ENCODE measurements around the gene SLC23A1. TPM values are rescaled to one million over a fixed set of nuclear protein-coding genes. Genes with fewer than 3 reads are reported as not detected.
"Not testable (repeated sequence)": the region's sequence is repeated elsewhere in the genome, so short reads cannot be mapped to it uniquely, and the experiment has no call there.

The SLC23A1 gene
- total RNA-seq, 1 donor from 2014 or later, result not detected

DNA sequence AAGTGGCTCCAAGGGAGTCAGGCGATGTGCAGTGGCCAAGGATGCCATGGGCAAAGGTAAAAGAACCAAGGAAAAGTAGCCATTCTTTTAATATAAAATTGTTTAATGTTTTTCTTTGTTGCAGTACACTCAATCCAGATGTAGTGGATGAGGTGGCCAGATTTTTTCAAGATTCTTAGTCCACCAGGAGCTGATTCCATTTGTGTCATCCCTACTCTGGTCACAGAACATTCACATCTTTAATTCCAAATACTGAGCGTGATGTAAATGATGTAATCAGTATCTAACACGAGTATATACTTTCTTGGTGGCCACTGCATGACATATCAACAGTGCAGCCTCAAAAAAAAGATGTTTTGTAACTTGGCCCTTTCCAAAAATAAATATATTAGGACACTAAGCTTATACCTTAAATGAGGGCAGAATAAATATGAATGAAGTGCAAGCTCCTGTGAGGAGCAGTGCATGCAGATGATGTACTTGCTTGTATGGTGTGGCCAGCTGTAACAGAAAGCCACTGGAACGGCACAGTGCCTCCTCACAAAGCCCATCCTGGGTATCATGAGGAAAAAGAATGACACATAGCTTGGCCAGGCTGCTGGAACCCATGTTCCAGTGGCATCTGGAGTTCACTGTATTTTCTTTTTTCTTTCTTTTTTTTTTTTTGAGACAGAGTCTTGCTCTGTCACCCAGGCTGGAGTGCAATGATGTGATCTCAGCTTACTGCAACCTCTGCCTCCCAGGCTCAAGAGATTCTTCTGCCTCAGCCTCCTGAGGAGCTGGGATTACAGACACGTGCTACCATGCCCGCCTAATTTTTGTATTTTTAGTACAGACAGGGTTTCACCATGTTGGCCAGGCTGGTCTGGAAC is 27.3 kb upstream of the SLC23A1 start:
- intact Hi-C loops (cut with DNase I), result no loop called here
- DNase-seq (ENCODE audit: low spot score), result no peak

DNA sequence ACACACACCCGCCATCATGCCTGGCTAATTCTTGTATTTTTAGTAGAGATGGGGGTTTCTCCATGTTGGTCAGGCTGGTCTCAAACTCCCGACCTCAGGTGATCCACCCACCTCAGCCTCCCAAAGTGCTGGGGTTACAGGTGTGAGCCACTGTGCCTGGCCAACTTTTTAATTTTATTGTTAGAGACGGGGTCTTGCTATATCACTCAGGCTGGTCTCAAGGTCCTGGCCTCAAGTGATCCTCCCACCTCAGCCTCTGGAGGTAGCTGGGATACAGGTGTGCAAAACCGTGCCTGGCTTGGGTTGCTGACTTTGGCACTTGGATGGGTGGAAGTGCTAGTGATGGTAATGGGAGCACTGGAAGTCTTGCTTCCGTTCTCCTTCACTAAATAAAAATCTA is 26.0 kb upstream of the SLC23A1 start:
- intact Hi-C loops (cut with DNase I); DNase-seq (ENCODE audit: low spot score): not testable (repeated sequence)

GRCh38 chr5:139408191-139408590 is 25.1 kb upstream of the SLC23A1 start:
- intact Hi-C loops (cut with DNase I), result no loop called here

GRCh38 chr5:139407517-139407916 is 24.4 kb upstream of the SLC23A1 start:
- no peak for DNase-seq (ENCODE audit: low spot score)
- intact Hi-C loops (cut with DNase I), result no loop called here

More at GRCh38 chr5:139408191-139408590, 25.1 kb upstream of the SLC23A1 start:
- DNase-seq (ENCODE audit: low spot score), result no peak

GRCh38 chr5:139406963-139407362 is 23.9 kb upstream of the SLC23A1 start:
- no peak for DNase-seq (ENCODE audit: low spot score)
- intact Hi-C loops (cut with DNase I), result no loop called here

- DNase-seq (ENCODE audit: low spot score), result no peak
- intact Hi-C loops (cut with DNase I), result no loop called here
Measured at GRCh38 chr5:139404484-139404840, 21.4 kb upstream of the SLC23A1 start.

DNA sequence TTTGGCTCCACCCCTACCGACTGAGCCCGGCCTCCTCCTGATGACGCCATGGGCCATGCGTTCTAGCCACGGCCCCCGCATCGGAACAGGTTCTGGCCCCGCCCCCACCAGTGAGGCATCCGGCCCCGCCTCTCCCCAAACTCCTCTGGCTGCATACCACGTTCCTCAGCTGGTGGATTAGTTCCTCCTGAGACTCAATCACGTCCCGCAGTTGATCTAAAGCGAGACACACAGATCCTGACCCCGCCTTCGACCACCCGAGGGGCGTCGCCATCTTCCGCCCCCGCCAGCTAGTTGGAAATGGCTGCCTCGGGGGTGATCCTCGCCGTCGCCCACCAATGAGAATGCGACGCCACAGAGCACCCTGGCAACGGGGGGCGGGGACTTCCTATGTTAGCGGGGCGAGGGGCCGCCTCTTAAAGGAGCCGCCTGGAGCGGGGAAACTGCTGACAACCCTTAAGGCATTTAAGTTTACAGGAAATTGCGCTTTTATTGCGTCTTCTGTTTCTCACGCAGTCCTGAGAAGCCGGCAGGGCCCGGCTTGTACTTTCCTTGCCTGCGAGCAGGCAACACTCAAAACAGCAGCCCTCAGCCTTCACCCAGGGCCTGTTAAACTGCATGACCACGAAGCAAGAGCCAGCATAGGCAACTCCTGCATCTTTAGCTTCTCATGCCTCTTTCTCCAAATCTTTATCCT is 20.8 kb upstream of the SLC23A1 start, which contains the start of gene SPATA24:
SPATA24 (minus strand) TSS at position 303 of the 697 bp plus-strand sequence; CDS start at position 274, 29 bp downstream.
- DNase-seq (ENCODE audit: low spot score), result peak; percentile 98
- intact Hi-C loops (cut with DNase I), result no loop called here

GRCh38 chr5:139403418-139403786 is 20.3 kb upstream of the SLC23A1 start:
- intact Hi-C loops (cut with DNase I), result no loop called here
- DNase-seq (ENCODE audit: low spot score), result no peak

DNA sequence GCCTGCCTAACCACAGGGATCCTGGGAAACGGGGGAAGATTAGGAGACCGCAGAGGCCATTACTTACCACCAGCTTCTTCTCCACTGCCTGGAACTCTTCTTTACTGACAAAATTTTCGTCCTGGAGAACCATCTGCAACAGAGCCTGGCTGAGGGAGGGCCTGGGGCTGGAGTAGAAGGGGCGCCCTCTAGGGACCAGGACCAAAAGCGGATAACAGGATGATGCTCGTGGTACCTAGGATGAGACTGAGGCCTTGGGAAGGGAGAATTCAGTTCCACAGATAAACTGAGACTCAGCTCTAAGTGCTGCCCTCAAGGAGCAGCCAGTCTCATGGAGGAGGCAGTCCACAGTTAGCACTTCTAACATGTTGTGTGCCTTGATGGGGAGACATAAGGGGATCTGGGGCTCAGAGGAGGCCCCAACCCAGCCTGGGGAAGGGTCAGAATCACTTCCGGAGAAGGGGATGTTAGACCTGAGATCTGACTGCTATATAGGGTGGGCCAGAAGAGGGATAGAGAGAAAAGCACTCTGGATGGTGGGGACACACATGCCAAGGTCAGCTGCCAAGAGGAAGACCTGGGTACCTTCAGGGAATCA is 19.6 kb upstream of the SLC23A1 start:
- DNase-seq (ENCODE audit: low spot score), result no peak

DNA sequence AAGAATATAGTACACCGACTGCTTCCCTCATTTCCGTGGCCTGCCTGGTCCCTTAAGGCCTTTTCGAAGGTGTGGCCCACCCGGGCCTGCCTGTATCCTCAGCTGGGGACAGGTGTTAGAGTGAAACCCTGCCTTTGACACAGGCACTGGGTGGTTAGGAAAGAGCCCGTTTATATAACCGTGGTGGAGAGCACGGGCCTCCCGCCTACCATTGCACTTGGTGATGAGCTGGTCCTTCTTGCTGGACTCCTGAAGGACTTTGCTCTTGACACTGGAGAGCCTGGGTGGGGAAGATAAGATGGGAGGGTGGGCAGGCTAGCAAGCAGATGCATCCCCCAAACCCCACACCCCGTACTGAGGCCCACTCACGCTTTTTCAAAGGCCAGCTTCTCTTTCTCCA is 18.4 kb upstream of the SLC23A1 start:
- intact Hi-C loops (cut with DNase I), result no loop called here
- no peak for DNase-seq (ENCODE audit: low spot score)

More for the DNA sequence above, 19.6 kb upstream of the SLC23A1 start:
- intact Hi-C loops (cut with DNase I), result no loop called here

DNA sequence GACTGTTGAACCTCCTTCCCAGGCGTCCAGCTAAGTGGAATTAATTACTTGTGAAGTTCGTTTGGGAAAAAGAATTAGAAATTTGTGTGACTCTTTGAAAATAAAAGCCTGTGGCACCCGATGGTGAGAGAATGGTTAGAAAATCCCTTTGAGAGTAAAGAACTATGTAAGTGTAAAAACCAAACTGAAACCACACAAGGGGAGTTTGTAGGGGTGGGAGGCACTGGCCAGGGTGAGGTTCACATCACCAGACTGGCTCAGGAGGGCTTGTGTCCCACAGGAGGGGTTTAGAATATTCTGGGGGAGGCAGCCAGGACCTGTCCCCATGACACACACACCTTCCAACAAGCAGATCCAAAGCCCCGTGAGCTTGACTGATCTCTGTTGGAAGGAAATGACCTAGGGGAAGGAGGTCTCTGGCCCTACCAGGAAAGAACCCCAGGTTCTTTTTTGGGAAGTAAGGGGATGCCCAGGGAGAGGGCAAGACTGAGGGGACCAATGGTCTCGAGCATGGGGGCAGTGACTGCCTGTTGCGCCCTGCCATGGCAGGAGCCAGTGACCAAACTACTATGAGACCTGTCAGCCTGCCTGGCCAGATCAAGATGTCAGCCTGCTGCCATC is 16.5 kb upstream of the SLC23A1 start:
- intact Hi-C loops (cut with DNase I), result no loop called here
- no peak for DNase-seq (ENCODE audit: low spot score)

- intact Hi-C loops (cut with DNase I), result no loop called here
- no peak for DNase-seq (ENCODE audit: low spot score)
Measured at GRCh38 chr5:139397921-139398320, 14.8 kb upstream of the SLC23A1 start.

GRCh38 chr5:139396691-139397090 is 13.6 kb upstream of the SLC23A1 start:
- intact Hi-C loops (cut with DNase I), result no loop called here
- no peak for DNase-seq (ENCODE audit: low spot score)

DNA sequence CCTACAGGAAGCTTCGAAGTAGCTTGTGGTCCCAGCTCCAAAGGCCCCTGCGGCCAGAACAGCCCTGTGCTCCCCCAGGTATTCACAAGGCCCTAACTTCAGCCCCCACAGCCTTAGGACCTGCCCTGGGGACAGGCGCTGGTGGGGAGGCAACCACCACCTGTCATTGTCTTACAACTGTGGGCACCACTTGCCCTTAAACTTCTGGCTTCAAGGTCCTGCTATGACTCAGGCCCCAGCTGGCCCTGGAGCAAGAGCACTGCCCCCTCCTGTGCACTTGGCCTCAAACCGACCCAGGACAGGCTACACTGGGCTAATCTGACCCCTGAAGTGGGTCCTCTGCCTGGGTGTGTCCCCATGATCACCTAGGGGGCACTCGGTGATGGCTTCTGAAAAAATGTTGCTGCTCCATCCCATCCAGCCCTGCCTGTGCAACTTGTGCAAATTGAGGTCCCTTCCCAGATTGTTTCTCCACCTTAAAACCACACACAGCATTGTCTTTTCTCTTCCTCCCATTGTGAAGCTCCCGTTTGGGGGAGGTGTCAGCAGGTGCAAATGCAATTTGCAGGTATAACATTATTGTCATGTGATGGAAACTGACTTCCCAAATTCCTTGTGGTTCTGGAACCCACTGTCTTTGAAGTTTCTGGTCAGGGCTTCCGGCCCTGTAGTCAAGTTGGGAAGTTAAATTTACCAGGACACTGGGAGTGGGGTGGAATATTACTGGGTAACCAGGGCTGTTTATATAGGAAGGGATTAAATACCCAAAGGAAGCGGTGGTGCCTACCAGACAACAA is 12.9 kb upstream of the SLC23A1 start:
- intact Hi-C loops (cut with DNase I), result loop anchor here (2.0 kb wide), 1 partner anchor 23 kb away; no protein-coding TSS in a partner anchor
- DNase-seq (ENCODE audit: low spot score), result no peak

DNA sequence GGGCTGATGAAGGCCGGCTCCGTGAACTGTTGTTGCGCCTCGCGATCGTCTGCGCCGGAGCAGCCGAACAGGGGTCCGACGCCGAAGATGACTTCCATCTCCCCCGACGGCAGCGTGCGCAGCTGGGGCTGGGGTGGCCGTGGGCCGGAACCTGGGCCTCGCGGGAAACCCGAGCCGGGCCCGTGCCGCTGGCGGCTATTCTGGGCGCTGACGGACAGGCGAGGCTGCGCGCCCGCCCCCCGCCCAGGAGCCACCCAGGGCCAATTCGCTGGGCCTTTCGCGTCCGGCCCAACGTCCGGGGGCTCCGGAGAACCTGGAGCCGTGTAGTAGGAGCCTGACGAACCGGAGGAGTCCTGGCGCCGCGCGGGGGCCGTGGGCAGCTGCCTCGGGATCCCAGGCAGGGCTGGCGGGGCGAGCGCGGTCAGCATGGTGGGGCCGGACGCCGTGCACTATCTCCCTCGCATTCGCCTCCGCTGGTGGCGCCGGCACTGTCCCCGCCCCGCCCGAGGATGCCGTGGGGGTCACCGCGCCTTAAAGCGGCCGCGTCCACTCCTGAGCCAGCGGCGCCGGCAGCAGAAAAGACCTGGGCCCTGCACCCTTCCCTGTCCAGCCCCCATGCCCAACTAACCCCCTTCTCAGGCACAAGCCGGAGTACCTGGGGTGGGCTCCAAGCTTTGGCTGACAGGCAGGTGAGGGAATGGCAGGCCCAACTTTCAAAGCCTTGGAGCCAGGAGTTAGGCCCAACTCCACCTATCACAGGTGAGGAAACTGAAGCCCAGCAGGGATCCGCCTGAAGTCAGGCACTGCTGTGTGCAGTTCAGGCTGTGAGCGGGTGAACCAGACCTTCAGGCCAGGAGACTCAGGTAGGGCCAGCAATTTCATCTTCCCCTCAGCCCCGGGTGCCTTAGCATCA is 11.8 kb upstream of the SLC23A1 start, which contains the start of gene PROB1:
PROB1 (minus strand) TSS at position 451 of the 913 bp plus-strand sequence; CDS start at position 428, 23 bp downstream.
- DNase-seq (ENCODE audit: low spot score), result peak; percentile 87
- intact Hi-C loops (cut with DNase I), result loop anchor here (2.0 to 5.0 kb wide), 4 partner anchors 24 to 128 kb away; partner anchors contain the start of genes MATR3 and PAIP2

- no peak for DNase-seq (ENCODE audit: low spot score)
- intact Hi-C loops (cut with DNase I), result loop anchor here (2.0 to 5.0 kb wide), 4 partner anchors 25 to 127 kb away; partner anchors contain the start of genes MATR3 and PAIP2
Measured at GRCh38 chr5:139394123-139394653, 11.1 kb upstream of the SLC23A1 start.

DNA sequence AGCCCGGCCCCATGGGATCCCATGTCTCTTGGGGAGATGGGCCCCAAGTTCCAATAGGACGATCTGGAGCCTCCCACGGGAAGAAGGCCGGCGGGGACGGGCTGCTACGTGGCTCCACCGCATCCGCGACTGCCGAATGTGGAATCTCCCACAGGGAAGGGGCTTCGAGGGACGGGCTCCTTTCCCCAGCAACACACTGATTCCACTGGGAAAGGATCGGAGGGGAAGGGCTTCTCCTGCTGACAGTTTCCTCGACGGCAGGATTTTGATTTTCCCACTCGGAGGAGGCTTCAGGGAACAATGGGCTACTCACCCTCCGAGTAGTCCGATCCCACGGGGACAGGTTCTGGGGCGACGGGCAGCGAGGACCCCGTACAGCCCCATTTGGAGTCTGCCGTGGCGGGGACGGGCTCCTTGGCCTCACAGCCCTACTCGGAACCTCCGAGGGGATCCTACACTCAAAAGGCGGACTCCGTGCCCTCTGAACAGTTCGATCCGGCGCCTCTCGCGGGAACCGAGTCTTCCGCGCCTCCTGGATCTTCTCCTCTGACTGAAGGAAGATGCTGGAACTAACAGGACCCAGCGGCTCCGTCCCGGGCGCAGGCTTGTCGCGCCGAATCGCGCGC is 10.5 kb upstream of the SLC23A1 start:
- no peak for DNase-seq (ENCODE audit: low spot score)
- intact Hi-C loops (cut with DNase I), result loop anchor here (2.0 to 5.0 kb wide), 4 partner anchors 25 to 126 kb away; partner anchors contain the start of genes MATR3 and PAIP2
